GM21723 (cell line): ENCODE data around the gene BTBD16.

ENCODE experiments used
- ATAC-seq: cut with Tn5 transposase; IDR thresholded peaks from one replicate; pipeline ENCODE4 v1.9.1; 2021; ENCODE audit warnings: mild to moderate bottlenecking, moderate library complexity; ENCODE audit not compliant: unreplicated experiment

BTBD16 gene

GRCh38 chr10:122246830-122247520 is 24.1 kb upstream of the BTBD16 start:
- no peak for ATAC-seq

GRCh38 chr10:122248356-122249302 is 22.5 kb upstream of the BTBD16 start:
- no peak for ATAC-seq

- no peak for ATAC-seq
Observed at GRCh38 chr10:122249303-122249850, 21.7 kb upstream of the BTBD16 start.

GRCh38 chr10:122249991-122250750 is 20.9 kb upstream of the BTBD16 start:
- ATAC-seq = no peak

- no peak for ATAC-seq
Observed at GRCh38 chr10:122251459-122252255, 19.4 kb upstream of the BTBD16 start.

GRCh38 chr10:122252805-122253204 is 18.3 kb upstream of the BTBD16 start:
- ATAC-seq = no peak

GRCh38 chr10:122253605-122254004 is 17.5 kb upstream of the BTBD16 start:
- ATAC-seq = no peak

GRCh38 chr10:122254831-122255230 is 16.3 kb upstream of the BTBD16 start:
- no peak for ATAC-seq

- no peak for ATAC-seq
Observed at GRCh38 chr10:122255509-122256301, 15.4 kb upstream of the BTBD16 start.

- no peak for ATAC-seq
Observed at GRCh38 chr10:122257041-122257440, 14.1 kb upstream of the BTBD16 start.

GRCh38 chr10:122258136-122259074 is 12.7 kb upstream of the BTBD16 start:
- ATAC-seq = no peak

GRCh38 chr10:122259075-122259466 is 12.0 kb upstream of the BTBD16 start:
- no peak for ATAC-seq

GRCh38 chr10:122261584-122261983 is 9.5 kb upstream of the BTBD16 start:
- ATAC-seq = no peak

- no peak for ATAC-seq
Observed at GRCh38 chr10:122263971-122264370, 7.1 kb upstream of the BTBD16 start.

- ATAC-seq = no peak
Observed at GRCh38 chr10:122264436-122264835, 6.7 kb upstream of the BTBD16 start.

GRCh38 chr10:122264931-122265330 is 6.2 kb upstream of the BTBD16 start:
- no peak for ATAC-seq

- no peak for ATAC-seq
Observed at GRCh38 chr10:122265896-122266295, 5.2 kb upstream of the BTBD16 start.
